Testis (tissue), 3 donors: ENCODE results near the gene HDHD5. TPM values are rescaled to one million over a fixed set of nuclear protein-coding genes. Genes with fewer than 3 reads are reported as not detected.

Source experiments
- DNase-seq: peaks from one replicate; pipeline ENCODE4 v3.0.0-alpha.2; 2019
- H3K27ac ChIP-seq, 2 donors: fragments of 200-600 bp; sonication (generic); one replicate each; pipeline ENCODE4 v1.5.1; 2019
- H3K27me3 ChIP-seq: fragments of 200-600 bp; sonication (generic); one replicate; pipeline ENCODE4 v1.5.1; 2019
- H3K36me3 ChIP-seq: fragments of 200-600 bp; sonication (generic); one replicate; pipeline ENCODE4 v1.5.1; 2017; ENCODE audit warnings: low read depth; ENCODE audit errors: missing control alignments
- H3K4me1 ChIP-seq: fragments of 200-600 bp; sonication (generic); one replicate; pipeline ENCODE4 v1.5.1; 2019
- H3K4me3 ChIP-seq, 2 donors: fragments of 200-600 bp; sonication (generic); one replicate each; pipeline ENCODE4 v1.5.1; 2017 to 2019
- H3K9me3 ChIP-seq: fragments of 200-600 bp; sonication (generic); one replicate; pipeline ENCODE4 v1.5.1; 2017
- CTCF ChIP-seq, 3 experiments: fragments of 450-650 bp in 2 of 3; fragments of 200-600 bp in 1 of 3; sonication (generic) in 1 of 3; IDR thresholded peaks; one replicate each; pipeline ENCODE4 v1.5.1; 2016 to 2019; ENCODE audit warnings: antibody characterized with exemption in 3 of 3, mild to moderate bottlenecking in 2 of 3, moderate library complexity in 1 of 3
- POLR2A ChIP-seq: fragments of 450-650 bp; IDR thresholded peaks from one replicate; pipeline ENCODE4 v1.6.1; 2017; ENCODE audit warnings: antibody characterized with exemption, mild to moderate bottlenecking, moderate library complexity
- WGBS, 2 donors: methylation state at CpG; one replicate each; pipeline ENCODE4 v1.1.5; 2018; 5-methylcytosine and 5-hydroxymethylcytosine counted together
- intact Hi-C: fragments of 100-400 bp; cut with DNase I; formaldehyde crosslinking; loops from one replicate; pipeline ENCODE4 v1.15.1; 2023; ENCODE audit warnings: low total_unique reads
- polyA plus RNA-seq: library from polyadenylated mRNA; stranded (reverse); fragments of 350-450 nt; fragmentation: Illumina TruSeq; extraction: RNeasy Lipid Tissue Mini Kit (QIAGEN cat#74804); gene quantifications from one replicate; pipeline ENCODE4 v1.2.3, GENCODE V29; 2014; ENCODE audit warnings: low read depth, low replicate concordance; ENCODE audit not compliant: insufficient read depth
- total RNA-seq, 2 donors: library from RNA; depleted of rRNA; stranded (reverse); fragments of >200 nt; gene quantifications; one replicate each; pipeline ENCODE4 v1.2.3, GENCODE V29; 2016

The HDHD5 gene
- total and polyA plus RNA-seq, 3 donors from 2014 or later = 34.0 to 46.3 (median 41.5) TPM

GRCh38 chr22:17137170-17137569 lies 21.9 kb downstream of the HDHD5 start:
- intact Hi-C loops = no loop called here
- H3K4me3 ChIP-seq = no peak overlapping the region
- no peaks in the 10 kb centered on the region for H3K4me1 ChIP-seq
- no peaks in the 10 kb centered on the region for H3K9me3 ChIP-seq
- no peaks in the 10 kb centered on the region for H3K36me3 ChIP-seq
- TF ChIP-seq CTCF (IDR thresholded peaks at IDR 0.05) (no peak), POLR2A (no peak)
- 89 to 91% methylated on average over 4 of the region's 4 CpGs for WGBS, 2 donors
- no peak overlapping the region for H3K27ac ChIP-seq
- no peaks in the 10 kb centered on the region for H3K27me3 ChIP-seq
- DNase-seq = no peak

- H3K36me3 ChIP-seq = no peaks in the 10 kb centered on the region
These were observed 23.8 kb downstream of the HDHD5 start for GRCh38 chr22:17135153-17135760.

GRCh38 chr22:17133137-17133536 lies 25.9 kb downstream of the HDHD5 start:
- H3K27me3 ChIP-seq = no peaks in the 10 kb centered on the region
- H3K4me3 ChIP-seq = no peak overlapping the region
- WGBS, 2 donors = 97 to 98% methylated on average over 7 of the region's 7 CpGs
- TF ChIP-seq POLR2A (no peak), CTCF (IDR thresholded peaks at IDR 0.05) (no peak)
- no peaks in the 10 kb centered on the region for H3K36me3 ChIP-seq
- no peak for DNase-seq
- no peaks in the 10 kb centered on the region for H3K9me3 ChIP-seq
- H3K4me1 ChIP-seq = no peaks in the 10 kb centered on the region
- intact Hi-C loops = no loop called here
- no peak overlapping the region for H3K27ac ChIP-seq

More at GRCh38 chr22:17135153-17135760, 23.8 kb downstream of the HDHD5 start:
- Histone ChIP-seq H3K4me3 (no peak overlapping the region), H3K27ac (no peak overlapping the region), H3K9me3 (no peaks in the 10 kb centered on the region), H3K4me1 (no peaks in the 10 kb centered on the region), H3K27me3 (no peaks in the 10 kb centered on the region)
- 82 to 88% methylated on average over 15 of the region's 15 CpGs for WGBS, 2 donors
- intact Hi-C loops = no loop called here
- DNase-seq = no peak
- no peak for TF ChIP-seq POLR2A
- TF ChIP-seq CTCF (IDR thresholded peaks at IDR 0.05) = no peak

- H3K4me3 ChIP-seq = no peak overlapping the region
- H3K4me1 ChIP-seq = no peaks in the 10 kb centered on the region
- H3K27me3 ChIP-seq = no peaks in the 10 kb centered on the region
- DNase-seq = no peak
- TF ChIP-seq CTCF (IDR thresholded peaks at IDR 0.05) (no peak), POLR2A (no peak)
- intact Hi-C loops = no loop called here
- WGBS, 2 donors = 28 to 32% methylated on average over 2 of the region's 2 CpGs
- H3K27ac ChIP-seq = no peak overlapping the region
- H3K36me3 ChIP-seq = no peaks in the 10 kb centered on the region
- no peaks in the 10 kb centered on the region for H3K9me3 ChIP-seq
These were observed 27.0 kb downstream of the HDHD5 start for GRCh38 chr22:17132112-17132511.

- intact Hi-C loops = no loop called here
- H3K9me3 ChIP-seq = no peaks in the 10 kb centered on the region
- H3K4me3 ChIP-seq = no peak overlapping the region
- H3K36me3 ChIP-seq = no peaks in the 10 kb centered on the region
- H3K4me1 ChIP-seq = no peaks in the 10 kb centered on the region
- H3K27ac ChIP-seq = no peak overlapping the region
- WGBS, 2 donors = 37 to 51% methylated on average over 5 of the region's 5 CpGs
- TF ChIP-seq POLR2A = no peak
- TF ChIP-seq CTCF (IDR thresholded peaks at IDR 0.05) = no peak
- no peaks in the 10 kb centered on the region for H3K27me3 ChIP-seq
- no peak for DNase-seq
These were observed 27.4 kb downstream of the HDHD5 start for GRCh38 chr22:17131686-17132085.
